Measurements from ENCODE around the gene RPL3.
A peak's percentile ranks its signal among the peaks of the same experiment; 100 is the strongest.
"Not testable (repeated sequence)": the region's sequence is repeated elsewhere in the genome, so short reads cannot be mapped to it uniquely, and the experiment has no call there.

RPL3 gene

GRCh38 chr22:39327995-39328754, 8.8 kb upstream of the RPL3 start:
- no peak for DNase-seq (ENCODE audit: insufficient read length)
- TF ChIP-seq POLR2A (IDR thresholded peaks at IDR 0.05; ENCODE audit: low read depth, low read length) (no peak), TAF1 (IDR thresholded peaks at IDR 0.05; ENCODE audit: borderline replicate concordance, low read depth, low read length) (no peak), POLR2AphosphoS5 (IDR thresholded peaks at IDR 0.05; ENCODE audit: low read depth, low read length) (no peak)
- no peak for FAIRE-seq

- FAIRE-seq (no peak), DNase-seq (ENCODE audit: insufficient read length) (no peak)
- TF ChIP-seq POLR2A (IDR thresholded peaks at IDR 0.05; ENCODE audit: low read depth, low read length) (no peak), POLR2AphosphoS5 (IDR thresholded peaks at IDR 0.05; ENCODE audit: low read depth, low read length) (no peak), TAF1 (IDR thresholded peaks at IDR 0.05; ENCODE audit: borderline replicate concordance, low read depth, low read length) (no peak)
Observed at GRCh38 chr22:39325392-39325932, 6.0 kb upstream of the RPL3 start.

- not testable (repeated sequence) for FAIRE-seq; DNase-seq (ENCODE audit: insufficient read length)
Observed at GRCh38 chr22:39320616-39321029, 1.2 kb upstream of the RPL3 start.

GRCh38 chr22:39318507-39319283, 728 bp downstream of the RPL3 start:
- TF ChIP-seq TAF1 (IDR thresholded peaks at IDR 0.05; ENCODE audit: borderline replicate concordance, low read depth, low read length) (no peak), POLR2AphosphoS5 (IDR thresholded peaks at IDR 0.05; ENCODE audit: low read depth, low read length) (no peak), POLR2A (IDR thresholded peaks at IDR 0.05; ENCODE audit: low read depth, low read length) (no peak)
- FAIRE-seq, result no peak
- DNase-seq (ENCODE audit: insufficient read length), result no peak

GRCh38 chr22:39317775-39318506, 1.5 kb downstream of the RPL3 start:
- DNase-seq (ENCODE audit: insufficient read length) (no peak), FAIRE-seq (no peak)
- TF ChIP-seq POLR2AphosphoS5 (IDR thresholded peaks at IDR 0.05; ENCODE audit: low read depth, low read length) (peak; percentile 10; the same call in 1 of the 2 replicates), POLR2A (IDR thresholded peaks at IDR 0.05; ENCODE audit: low read depth, low read length) (peak; percentile 30; the same call in 1 of the 2 replicates), TAF1 (IDR thresholded peaks at IDR 0.05; ENCODE audit: borderline replicate concordance, low read depth, low read length) (no peak)

GRCh38 chr22:39317084-39317774, 2.2 kb downstream of the RPL3 start:
- DNase-seq (ENCODE audit: insufficient read length), result no peak
- TF ChIP-seq TAF1 (IDR thresholded peaks at IDR 0.05; ENCODE audit: borderline replicate concordance, low read depth, low read length) (no peak), POLR2AphosphoS5 (IDR thresholded peaks at IDR 0.05; ENCODE audit: low read depth, low read length) (no peak), POLR2A (IDR thresholded peaks at IDR 0.05; ENCODE audit: low read depth, low read length) (no peak)
- FAIRE-seq, result peak; percentile 14

- FAIRE-seq (peak; percentile 91), DNase-seq (ENCODE audit: insufficient read length) (no peak)
- no peak for TF ChIP-seq TAF1 (IDR thresholded peaks at IDR 0.05; ENCODE audit: borderline replicate concordance, low read depth, low read length)
- TF ChIP-seq POLR2AphosphoS5 (IDR thresholded peaks at IDR 0.05; ENCODE audit: low read depth, low read length), result peak; percentile 74
- TF ChIP-seq POLR2A (IDR thresholded peaks at IDR 0.05; ENCODE audit: low read depth, low read length), result peak; percentile 42
Observed at GRCh38 chr22:39316440-39317083, 2.9 kb downstream of the RPL3 start.

- TF ChIP-seq POLR2AphosphoS5 (IDR thresholded peaks at IDR 0.05; ENCODE audit: low read depth, low read length) (peak; percentile 52; the same call in 1 of the 2 replicates), TAF1 (IDR thresholded peaks at IDR 0.05; ENCODE audit: borderline replicate concordance, low read depth, low read length) (no peak), POLR2A (IDR thresholded peaks at IDR 0.05; ENCODE audit: low read depth, low read length) (peak; percentile 55; the same call in 1 of the 2 replicates)
- no peak for FAIRE-seq
- DNase-seq (ENCODE audit: insufficient read length), result no peak
Observed at GRCh38 chr22:39315389-39315788, 4.0 kb downstream of the RPL3 start.

- TF ChIP-seq POLR2A (IDR thresholded peaks at IDR 0.05; ENCODE audit: low read depth, low read length) (peak; percentile 41), POLR2AphosphoS5 (IDR thresholded peaks at IDR 0.05; ENCODE audit: low read depth, low read length) (peak; percentile 63; the same call in 1 of the 2 replicates), TAF1 (IDR thresholded peaks at IDR 0.05; ENCODE audit: borderline replicate concordance, low read depth, low read length) (no peak)
- DNase-seq (ENCODE audit: insufficient read length), result no peak
- FAIRE-seq, result no peak
Observed at GRCh38 chr22:39314251-39314971, 5.0 kb downstream of the RPL3 start.

Measured in GM12892 (cell line).